ENCODE measurements around the gene ESPN. TPM values are rescaled to one million over a fixed set of nuclear protein-coding genes. Genes with fewer than 3 reads are reported as not detected.

Gene ESPN
- total RNA-seq, 1 donor from 2014 or later = 0.90 TPM

GRCh38 chr1:6408023-6408422 lies 16.6 kb upstream of the ESPN start:
- DNase-seq (ENCODE audit: low read depth in 2 of 2) = no peak

- no peak for DNase-seq (ENCODE audit: low read depth in 2 of 2)
Observed at GRCh38 chr1:6409053-6409452, 15.5 kb upstream of the ESPN start.

GRCh38 chr1:6409733-6410132 lies 14.8 kb upstream of the ESPN start:
- no peak for DNase-seq (ENCODE audit: low read depth in 2 of 2)

- no peak for DNase-seq (ENCODE audit: low read depth in 2 of 2)
Observed at GRCh38 chr1:6410248-6410893, 14.2 kb upstream of the ESPN start.

- peak in 1 of 2 donors; percentile 35 for DNase-seq (ENCODE audit: low read depth in 2 of 2)
Observed at GRCh38 chr1:6412896-6413295, 11.7 kb upstream of the ESPN start.

- DNase-seq (ENCODE audit: low read depth in 2 of 2) = peak; percentile 23 to 70
Observed at GRCh38 chr1:6414443-6414844, 10.1 kb upstream of the ESPN start.

GRCh38 chr1:6414881-6415626 lies 9.5 kb upstream of the ESPN start:
- no peak for DNase-seq (ENCODE audit: low read depth in 2 of 2)

GRCh38 chr1:6416295-6416656 lies 8.3 kb upstream of the ESPN start:
- no peak for DNase-seq (ENCODE audit: low read depth in 2 of 2)

GRCh38 chr1:6416906-6417305 lies 7.7 kb upstream of the ESPN start:
- DNase-seq (ENCODE audit: low read depth in 2 of 2) = no peak

- DNase-seq (ENCODE audit: low read depth in 2 of 2) = no peak
Observed at GRCh38 chr1:6417961-6418667, 6.5 kb upstream of the ESPN start.

- peak in 1 of 2 donors; percentile 29 for DNase-seq (ENCODE audit: low read depth in 2 of 2)
Observed at GRCh38 chr1:6418668-6419396, 5.7 kb upstream of the ESPN start.

- DNase-seq (ENCODE audit: low read depth in 2 of 2) = peak in 1 of 2 donors; percentile 40
Observed at GRCh38 chr1:6419397-6419803, 5.2 kb upstream of the ESPN start.

GRCh38 chr1:6419804-6420453 lies 4.6 kb upstream of the ESPN start, which contains the start of gene HES2:
HES2 (minus strand) TSS chr1:6419919; CDS start chr1:6419820, 99 bp downstream.
- peak in 1 of 2 donors; percentile 48 for DNase-seq (ENCODE audit: low read depth in 2 of 2)

GRCh38 chr1:6420454-6421042 lies 4.0 kb upstream of the ESPN start:
- DNase-seq (ENCODE audit: low read depth in 2 of 2) = peak in 1 of 2 donors; percentile 19

GRCh38 chr1:6421266-6421665 lies 3.3 kb upstream of the ESPN start:
- no peak for DNase-seq (ENCODE audit: low read depth in 2 of 2)

- peak; percentile 81 to 88 for DNase-seq (ENCODE audit: low read depth in 2 of 2)
Observed at GRCh38 chr1:6423321-6423999, 1.1 kb upstream of the ESPN start.

GRCh38 chr1:6424000-6424565 lies 493 bp upstream of the ESPN start:
- no peak for DNase-seq (ENCODE audit: low read depth in 2 of 2)

GRCh38 chr1:6425658-6426057 lies 1.1 kb downstream of the ESPN start:
- no peak for DNase-seq (ENCODE audit: low read depth in 2 of 2)

- DNase-seq (ENCODE audit: low read depth in 2 of 2) = no peak
Observed at GRCh38 chr1:6426277-6426971, 1.8 kb downstream of the ESPN start.

Data from dermis microvascular lymphatic vessel endothelial cell (primary cell).